Glomerular visceral epithelial cell (primary cell): ENCODE data around the gene ROBO3.

Experiments used
- DNase-seq: peaks from one replicate; pipeline ENCODE4 v3.0.0-alpha.2; 2016; ENCODE audit errors: extremely low spot score

Gene ROBO3

GRCh38 chr11:124876818-124877630 lies 11.8 kb downstream of the ROBO3 start:
- DNase-seq, result no peak

- no peak for DNase-seq
These were observed 12.3 kb downstream of the ROBO3 start for GRCh38 chr11:124877631-124877909.

GRCh38 chr11:124877910-124878758 lies 12.9 kb downstream of the ROBO3 start:
- no peak for DNase-seq

GRCh38 chr11:124878759-124879492 lies 13.7 kb downstream of the ROBO3 start:
- no peak for DNase-seq

GRCh38 chr11:124879493-124880289 lies 14.5 kb downstream of the ROBO3 start:
- DNase-seq, result no peak

GRCh38 chr11:124880290-124880611 lies 15.0 kb downstream of the ROBO3 start:
- DNase-seq, result no peak

GRCh38 chr11:124880958-124881357 lies 15.7 kb downstream of the ROBO3 start:
- no peak for DNase-seq

DNA sequence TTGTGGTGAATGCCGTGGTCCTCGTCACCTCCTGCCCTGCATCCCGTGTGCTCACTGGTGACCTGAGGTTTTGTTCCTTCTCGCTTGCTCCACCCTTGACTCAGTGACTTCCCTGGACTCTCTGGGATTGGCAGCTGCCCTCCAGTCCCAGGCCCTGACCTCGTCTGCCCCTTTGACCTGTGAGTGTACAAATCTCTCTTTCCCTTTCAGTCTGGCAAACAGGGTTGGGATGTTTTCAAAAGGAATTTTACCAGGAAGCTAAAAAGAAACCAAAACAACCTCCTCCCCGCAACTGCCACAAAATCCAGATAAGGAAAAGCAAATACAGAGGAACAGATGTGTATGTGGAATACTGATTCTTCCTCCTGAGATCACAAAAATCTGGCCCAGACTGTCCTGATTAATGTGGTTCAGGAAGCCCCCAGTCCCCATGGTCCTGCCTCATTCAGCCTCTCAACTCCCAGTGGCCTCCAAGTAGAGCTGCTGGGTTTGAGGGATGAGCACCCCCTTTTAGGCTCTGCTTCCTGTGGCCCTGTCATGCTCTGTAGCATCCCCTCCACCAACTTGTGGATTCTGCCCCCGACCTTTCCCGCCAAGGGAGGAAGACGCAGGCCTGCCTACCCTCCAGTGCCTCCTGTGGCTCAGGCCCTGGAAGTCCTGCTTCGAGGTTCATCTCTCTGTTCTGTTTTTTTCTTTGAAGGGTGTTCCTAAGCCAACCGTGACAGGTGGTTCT lies 17.3 kb downstream of the ROBO3 start:
- DNase-seq, result no peak

DNA sequence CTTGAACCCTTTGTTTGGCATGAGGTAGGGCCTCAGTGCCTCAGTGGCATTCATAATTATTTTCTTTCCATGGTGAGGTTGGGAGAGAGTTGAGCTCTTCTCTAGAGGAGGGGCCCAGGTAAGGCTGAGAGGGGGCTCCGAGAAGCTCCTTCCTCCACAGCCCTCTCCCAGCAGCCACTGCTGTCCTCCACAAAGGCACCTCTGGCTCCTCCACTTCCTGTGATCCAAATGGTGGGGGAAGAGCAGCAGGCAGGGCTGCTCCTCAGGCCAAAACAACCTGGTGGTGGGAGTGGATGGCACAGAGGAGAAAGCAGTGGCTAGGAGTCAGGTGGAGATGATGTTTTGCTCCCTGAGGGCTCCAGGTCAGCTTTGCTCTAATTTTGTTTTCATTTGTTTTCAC lies 19.1 kb downstream of the ROBO3 start:
- no peak for DNase-seq

GRCh38 chr11:124884869-124885479 lies 19.7 kb downstream of the ROBO3 start:
- DNase-seq, result no peak

- DNase-seq, result no peak
These were observed 21.2 kb downstream of the ROBO3 start for GRCh38 chr11:124886476-124886875.

- DNase-seq, result no peak
These were observed 21.9 kb downstream of the ROBO3 start for GRCh38 chr11:124886978-124887666.

DNA sequence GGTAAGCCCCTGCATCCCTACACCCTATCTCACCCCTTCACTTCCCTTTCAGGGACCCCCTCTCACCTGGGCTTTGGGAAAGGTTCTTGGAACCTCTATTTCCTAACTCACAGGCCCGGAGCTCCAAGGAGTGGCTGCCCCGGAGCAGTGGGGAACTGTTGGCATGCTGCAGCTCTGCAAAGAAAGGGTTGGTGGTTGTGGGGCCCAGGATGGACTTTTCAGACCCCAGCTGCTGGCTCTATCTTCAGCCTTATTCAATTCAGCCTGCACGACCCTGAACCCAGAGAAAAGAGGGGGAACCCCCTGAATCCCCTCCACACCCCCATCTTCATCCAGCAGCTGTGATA lies 22.4 kb downstream of the ROBO3 start:
- no peak for DNase-seq

DNA sequence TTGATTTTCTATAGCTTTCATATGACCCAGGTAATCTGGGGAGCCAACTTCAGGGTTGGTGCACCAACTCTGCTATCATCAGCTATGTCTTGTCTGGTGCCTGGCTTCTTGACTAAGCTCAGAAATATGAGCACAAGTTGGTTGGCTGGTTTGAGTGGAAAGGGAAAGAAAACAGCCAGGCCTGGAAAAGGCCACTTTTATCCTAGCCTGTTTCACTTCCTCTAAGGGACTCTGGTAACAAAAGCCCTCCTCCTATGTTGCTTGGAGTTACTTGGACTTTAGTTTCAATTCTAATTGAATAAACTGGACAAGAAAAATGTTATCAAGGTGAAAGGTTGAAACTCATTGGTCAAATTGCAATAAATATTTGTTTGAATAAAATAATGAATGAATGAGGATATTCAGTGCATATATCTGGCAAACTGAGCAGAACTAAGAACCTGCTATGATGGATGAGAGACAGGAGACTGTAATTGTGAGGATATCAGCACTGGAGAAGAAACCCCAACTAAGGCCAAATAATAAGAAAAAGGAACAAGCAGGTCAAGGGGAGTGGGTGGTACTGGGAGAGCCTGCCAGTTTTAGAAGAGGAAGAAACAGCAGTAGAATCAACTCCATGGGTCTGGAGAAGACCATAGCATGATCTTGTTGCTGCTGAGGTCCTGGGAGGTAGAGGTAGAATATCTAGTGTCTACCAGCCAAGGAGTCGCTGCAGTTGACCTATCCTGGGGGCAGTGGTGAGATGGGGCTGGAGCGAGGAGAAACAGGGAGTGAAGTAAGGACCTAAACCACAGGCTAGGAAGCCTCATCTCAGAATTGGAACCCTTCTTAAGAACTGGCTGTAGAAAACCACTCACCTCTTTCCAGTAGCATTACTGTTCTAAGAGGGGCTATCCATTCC lies 24.2 kb downstream of the ROBO3 start:
- no peak for DNase-seq

- no peak for DNase-seq
These were observed 24.9 kb downstream of the ROBO3 start for GRCh38 chr11:124890151-124890550.

- no peak for DNase-seq
These were observed 25.6 kb downstream of the ROBO3 start for GRCh38 chr11:124890683-124891372.

DNA sequence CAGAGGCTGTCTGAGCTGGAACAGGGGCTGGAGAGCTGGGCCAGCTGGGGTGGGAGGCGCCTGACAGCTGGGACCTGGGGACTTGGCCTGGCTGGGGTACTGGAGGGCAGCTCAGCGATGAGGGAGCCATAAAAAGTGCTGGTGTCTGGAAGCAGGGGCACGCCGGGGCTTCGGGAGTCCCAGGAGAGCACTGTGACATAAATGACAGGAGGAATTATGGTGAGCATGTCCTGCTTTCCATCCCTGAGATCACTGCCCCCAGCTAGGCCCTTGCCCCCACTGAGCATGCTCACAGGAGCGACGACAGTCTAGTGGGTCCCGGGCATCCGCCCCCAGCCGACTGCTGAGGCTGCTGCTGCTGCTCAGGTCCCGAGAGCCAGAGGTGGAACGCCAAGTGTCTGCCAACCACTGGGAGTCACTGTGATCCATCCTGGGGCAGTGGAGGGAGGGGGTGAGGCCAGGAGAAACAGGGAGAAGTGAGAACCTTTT lies 26.2 kb downstream of the ROBO3 start:
- no peak for DNase-seq

GRCh38 chr11:124892146-124892545 lies 26.9 kb downstream of the ROBO3 start:
- no peak for DNase-seq
